ENCODE data around the gene ZBTB34.

The ZBTB34 gene

DNA sequence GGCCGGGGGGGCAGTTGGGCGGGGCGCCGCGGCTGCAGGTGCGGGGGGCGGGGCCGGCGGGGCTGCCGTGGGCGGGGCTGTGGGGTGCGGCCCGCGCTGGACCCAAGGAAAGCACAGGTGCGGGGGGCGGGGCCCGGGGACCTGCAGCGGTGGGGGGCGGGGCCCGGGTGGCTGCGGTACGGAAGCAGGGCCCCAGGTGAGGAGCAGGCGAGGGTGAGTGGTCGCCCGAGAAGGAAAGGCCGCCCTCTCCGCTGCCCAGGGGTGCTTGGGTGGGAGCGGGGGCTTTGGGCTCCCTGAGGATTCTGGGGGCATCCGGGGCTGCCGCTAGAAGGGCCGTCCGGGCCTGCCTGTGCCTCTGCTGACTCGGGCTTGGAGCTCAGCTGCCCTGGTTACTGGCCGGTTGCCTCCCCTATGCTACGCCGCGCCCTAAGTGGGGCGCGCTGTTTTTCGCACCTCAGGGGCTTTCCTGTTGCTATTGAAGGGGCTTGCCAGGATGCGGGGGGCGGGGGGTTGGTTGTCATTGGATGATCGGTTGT is 54.9 kb downstream of the ZBTB34 start:
- H3K27ac ChIP-seq (ENCODE audit: low read depth, low read length): peak overlapping the region; percentile 71

DNA sequence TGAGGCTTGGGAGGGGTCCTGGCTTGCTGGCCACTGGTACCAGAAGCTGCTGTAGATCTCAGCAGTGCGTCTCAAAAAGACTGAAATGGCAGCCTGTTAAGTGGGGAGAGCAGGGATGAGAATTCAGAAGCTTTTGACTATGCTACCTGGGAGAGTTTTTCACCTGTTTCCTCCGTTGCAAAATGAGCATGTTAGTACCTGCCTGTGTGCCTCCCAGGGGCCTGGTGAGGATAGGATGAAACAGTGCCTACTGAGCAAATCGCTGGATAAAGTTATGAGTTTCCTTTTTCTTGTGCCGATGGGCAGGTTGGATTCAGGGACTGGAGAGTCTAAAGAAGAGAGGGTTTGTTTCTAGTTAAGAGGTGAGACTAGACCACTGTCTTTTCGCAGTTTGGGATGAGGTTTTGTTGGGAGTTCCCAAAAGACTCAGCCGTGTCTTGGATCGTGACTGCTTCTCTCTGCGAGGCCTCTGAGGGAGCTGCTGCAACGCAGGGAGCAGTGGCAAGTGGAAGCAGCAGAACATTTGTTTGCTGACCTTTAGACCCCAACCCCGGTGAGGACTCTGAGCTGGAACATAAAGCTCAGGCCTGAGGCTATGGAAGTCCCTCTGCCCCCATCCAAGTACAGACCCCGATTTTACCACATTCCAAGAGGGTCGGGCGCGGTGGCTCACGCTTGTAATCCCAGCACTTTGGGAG is 55.6 kb downstream of the ZBTB34 start:
- H3K9me3 ChIP-seq (ENCODE audit: control insufficient read depth in 1 of 2, low read length in 2 of 2): no peaks in the 10 kb centered on the region
- H3K4me1 ChIP-seq (ENCODE audit: control insufficient read depth in 1 of 2, insufficient read depth in 2 of 2, low read length in 2 of 2): peaks cover 33 to 36% of the 10 kb centered on the region in 2 donors
- peak overlapping the region; percentile 71 for H3K27ac ChIP-seq (ENCODE audit: low read depth, low read length)
- H3K36me3 ChIP-seq (ENCODE audit: control insufficient read depth in 1 of 2, insufficient read depth in 2 of 2, low read length in 2 of 2): no peaks in the 10 kb centered on the region
- H3K9ac ChIP-seq (ENCODE audit: low read depth in 1 of 2, low read length in 2 of 2): peak overlapping the region; percentile 81 to 83
- no peaks in the 10 kb centered on the region for H3K27me3 ChIP-seq (ENCODE audit: control insufficient read depth in 1 of 2, insufficient read depth in 2 of 2, low read length in 2 of 2)
- peak overlapping the region; percentile 75 to 76 for H3K4me3 ChIP-seq (ENCODE audit: low read depth in 1 of 2, low read length in 2 of 2)

More for the DNA sequence above, 54.9 kb downstream of the ZBTB34 start:
- Histone ChIP-seq H3K9me3 (ENCODE audit: control insufficient read depth in 1 of 2, low read length in 2 of 2) (no peaks in the 10 kb centered on the region), H3K36me3 (ENCODE audit: control insufficient read depth in 1 of 2, insufficient read depth in 2 of 2, low read length in 2 of 2) (no peaks in the 10 kb centered on the region), H3K4me1 (ENCODE audit: control insufficient read depth in 1 of 2, insufficient read depth in 2 of 2, low read length in 2 of 2) (peaks cover 29 to 33% of the 10 kb centered on the region in 2 donors), H3K9ac (ENCODE audit: low read depth in 1 of 2, low read length in 2 of 2) (peak overlapping the region; percentile 81 to 83), H3K27me3 (ENCODE audit: control insufficient read depth in 1 of 2, insufficient read depth in 2 of 2, low read length in 2 of 2) (no peaks in the 10 kb centered on the region), H3K4me3 (ENCODE audit: low read depth in 1 of 2, low read length in 2 of 2) (peak overlapping the region; percentile 75 to 76)

DNA sequence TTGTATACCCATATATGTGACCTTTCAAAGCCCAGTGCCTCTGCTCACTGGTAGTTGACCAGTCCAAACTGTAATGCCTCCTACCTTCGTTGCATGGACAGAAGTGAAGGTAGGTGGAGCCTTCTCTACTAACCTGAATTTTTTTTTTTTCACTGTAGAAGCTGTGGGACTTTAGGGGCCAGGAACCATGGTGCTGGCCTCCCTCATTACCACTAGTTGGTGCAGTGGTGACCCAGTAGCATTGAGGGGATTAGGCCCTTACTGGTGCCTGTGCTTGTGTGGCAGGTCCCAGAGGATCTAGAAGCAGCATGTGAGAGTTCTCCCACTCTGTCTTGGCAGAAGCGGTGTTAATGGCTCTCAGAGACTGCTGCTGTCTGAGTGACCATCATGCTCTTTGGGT is 56.5 kb downstream of the ZBTB34 start:
- peak overlapping the region; percentile 48 to 76 for H3K4me3 ChIP-seq (ENCODE audit: low read depth in 1 of 2, low read length in 2 of 2)
- H3K4me1 ChIP-seq (ENCODE audit: control insufficient read depth in 1 of 2, insufficient read depth in 2 of 2, low read length in 2 of 2): peaks cover 33 to 36% of the 10 kb centered on the region in 2 donors
- no peaks in the 10 kb centered on the region for H3K27me3 ChIP-seq (ENCODE audit: control insufficient read depth in 1 of 2, insufficient read depth in 2 of 2, low read length in 2 of 2)
- no peak overlapping the region for H3K27ac ChIP-seq (ENCODE audit: low read depth, low read length)
- H3K36me3 ChIP-seq (ENCODE audit: control insufficient read depth in 1 of 2, insufficient read depth in 2 of 2, low read length in 2 of 2): no peaks in the 10 kb centered on the region
- H3K9ac ChIP-seq (ENCODE audit: low read depth in 1 of 2, low read length in 2 of 2): peak overlapping the region in 1 of 2 donors; percentile 81
- no peaks in the 10 kb centered on the region for H3K9me3 ChIP-seq (ENCODE audit: control insufficient read depth in 1 of 2, low read length in 2 of 2)

DNA sequence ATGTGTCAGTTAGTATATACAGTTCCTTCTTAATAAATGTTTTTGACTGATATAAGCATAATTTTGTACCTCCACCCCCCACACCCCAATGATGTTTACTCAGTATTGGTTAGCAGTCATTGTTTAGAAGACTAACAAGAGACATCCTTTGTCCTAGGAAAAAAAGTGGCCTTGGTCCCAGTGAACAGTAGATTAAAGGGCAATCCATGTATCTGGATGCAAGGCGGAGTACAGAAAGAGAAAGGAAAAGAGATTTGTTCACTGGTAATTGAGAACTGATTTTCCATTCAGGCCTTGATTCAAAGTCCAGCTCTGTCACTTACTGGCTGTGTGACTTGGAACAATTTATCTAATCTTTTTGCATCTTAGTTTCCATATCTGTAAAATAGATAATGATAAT is 58.8 kb downstream of the ZBTB34 start:
- peaks cover 33 to 45% of the 10 kb centered on the region in 2 donors for H3K4me1 ChIP-seq (ENCODE audit: control insufficient read depth in 1 of 2, insufficient read depth in 2 of 2, low read length in 2 of 2)
- no peak overlapping the region for H3K4me3 ChIP-seq (ENCODE audit: low read depth in 1 of 2, low read length in 2 of 2)
- no peak overlapping the region for H3K27ac ChIP-seq (ENCODE audit: low read depth, low read length)
- H3K36me3 ChIP-seq (ENCODE audit: control insufficient read depth in 1 of 2, insufficient read depth in 2 of 2, low read length in 2 of 2): no peaks in the 10 kb centered on the region
- H3K27me3 ChIP-seq (ENCODE audit: control insufficient read depth in 1 of 2, insufficient read depth in 2 of 2, low read length in 2 of 2): no peaks in the 10 kb centered on the region
- no peaks in the 10 kb centered on the region for H3K9me3 ChIP-seq (ENCODE audit: control insufficient read depth in 1 of 2, low read length in 2 of 2)
- no peak overlapping the region for H3K9ac ChIP-seq (ENCODE audit: low read depth in 1 of 2, low read length in 2 of 2)

DNA sequence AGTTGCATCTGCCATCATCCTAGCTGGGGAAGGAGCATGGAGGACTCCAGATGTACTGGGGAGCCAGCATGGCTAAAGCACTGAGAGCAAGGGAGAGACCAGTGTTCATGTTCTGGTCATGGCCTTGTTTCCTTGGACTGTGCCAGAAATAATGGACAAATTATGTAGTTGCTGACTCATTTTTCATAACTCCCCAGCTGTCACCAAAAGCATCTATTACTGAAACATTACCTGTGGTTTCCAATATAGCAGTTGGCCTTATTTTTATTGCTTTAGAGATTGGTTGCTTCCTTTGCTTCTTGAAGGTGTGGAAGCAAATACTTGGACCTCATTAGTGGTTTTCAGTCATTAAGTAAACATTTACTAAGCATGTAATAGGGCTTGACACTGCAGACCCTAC is 65.4 kb downstream of the ZBTB34 start:
- no peaks in the 10 kb centered on the region for H3K27me3 ChIP-seq (ENCODE audit: control insufficient read depth in 1 of 2, insufficient read depth in 2 of 2, low read length in 2 of 2)
- no peak overlapping the region for H3K27ac ChIP-seq (ENCODE audit: low read depth, low read length)
- no peak overlapping the region for H3K9ac ChIP-seq (ENCODE audit: low read depth in 1 of 2, low read length in 2 of 2)
- no peaks in the 10 kb centered on the region for H3K9me3 ChIP-seq (ENCODE audit: control insufficient read depth in 1 of 2, low read length in 2 of 2)
- H3K4me3 ChIP-seq (ENCODE audit: low read depth in 1 of 2, low read length in 2 of 2): no peak overlapping the region
- peaks cover 0 to 1% of the 10 kb centered on the region in 2 donors for H3K36me3 ChIP-seq (ENCODE audit: control insufficient read depth in 1 of 2, insufficient read depth in 2 of 2, low read length in 2 of 2)
- H3K4me1 ChIP-seq (ENCODE audit: control insufficient read depth in 1 of 2, insufficient read depth in 2 of 2, low read length in 2 of 2): peaks cover 0 to 20% of the 10 kb centered on the region in 2 donors

DNA sequence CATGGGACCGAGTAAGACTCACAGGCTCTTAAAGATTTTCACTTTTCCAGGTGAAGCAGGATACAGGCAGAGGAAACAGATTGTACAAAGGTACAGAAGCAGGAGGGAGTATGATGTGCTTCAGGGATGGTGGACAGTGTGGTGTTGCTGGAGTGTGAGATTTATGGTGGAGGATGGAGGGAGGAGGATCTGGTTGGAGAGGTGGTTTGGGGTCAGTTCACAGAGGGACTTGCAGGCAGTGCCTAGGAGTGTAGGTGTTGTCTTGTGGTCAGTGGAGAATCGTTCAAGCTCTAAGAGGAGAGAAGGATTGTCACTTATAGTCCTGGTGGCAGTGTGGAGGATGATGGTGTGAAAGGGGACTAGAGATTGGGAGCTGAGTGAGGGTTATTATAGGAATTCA is 65.9 kb downstream of the ZBTB34 start:
- H3K9me3 ChIP-seq (ENCODE audit: control insufficient read depth in 1 of 2, low read length in 2 of 2): no peaks in the 10 kb centered on the region
- no peak overlapping the region for H3K27ac ChIP-seq (ENCODE audit: low read depth, low read length)
- H3K36me3 ChIP-seq (ENCODE audit: control insufficient read depth in 1 of 2, insufficient read depth in 2 of 2, low read length in 2 of 2): peaks cover 0 to 5% of the 10 kb centered on the region in 2 donors
- H3K27me3 ChIP-seq (ENCODE audit: control insufficient read depth in 1 of 2, insufficient read depth in 2 of 2, low read length in 2 of 2): no peaks in the 10 kb centered on the region
- no peak overlapping the region for H3K9ac ChIP-seq (ENCODE audit: low read depth in 1 of 2, low read length in 2 of 2)
- H3K4me3 ChIP-seq (ENCODE audit: low read depth in 1 of 2, low read length in 2 of 2): no peak overlapping the region
- H3K4me1 ChIP-seq (ENCODE audit: control insufficient read depth in 1 of 2, insufficient read depth in 2 of 2, low read length in 2 of 2): peaks cover 0 to 19% of the 10 kb centered on the region in 2 donors

DNA sequence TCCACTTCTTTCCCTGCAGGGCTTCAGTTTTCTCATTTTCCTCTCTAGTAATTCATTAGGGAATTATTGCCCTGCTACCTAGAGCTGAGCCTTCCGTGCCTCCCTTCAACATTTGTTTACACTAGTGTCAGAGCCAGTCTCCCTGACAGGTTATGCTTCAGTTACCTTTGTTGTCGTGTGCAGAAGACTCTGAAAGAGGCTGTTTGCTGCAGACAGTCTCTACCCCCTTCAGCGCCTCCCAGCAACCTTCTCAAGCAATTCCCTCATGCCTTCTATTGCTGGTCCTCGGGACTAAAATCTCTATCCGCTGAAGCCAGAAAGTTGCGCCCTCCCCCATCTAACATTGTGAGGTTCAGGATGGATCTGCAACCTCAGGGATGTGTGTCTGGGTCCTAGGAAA is 67.0 kb downstream of the ZBTB34 start:
- H3K36me3 ChIP-seq (ENCODE audit: control insufficient read depth in 1 of 2, insufficient read depth in 2 of 2, low read length in 2 of 2): peaks cover 0 to 5% of the 10 kb centered on the region in 2 donors
- H3K4me3 ChIP-seq (ENCODE audit: low read depth in 1 of 2, low read length in 2 of 2): no peak overlapping the region
- H3K27ac ChIP-seq (ENCODE audit: low read depth, low read length): no peak overlapping the region
- no peak overlapping the region for H3K9ac ChIP-seq (ENCODE audit: low read depth in 1 of 2, low read length in 2 of 2)
- H3K9me3 ChIP-seq (ENCODE audit: control insufficient read depth in 1 of 2, low read length in 2 of 2): no peaks in the 10 kb centered on the region
- peaks cover 0 to 18% of the 10 kb centered on the region in 2 donors for H3K4me1 ChIP-seq (ENCODE audit: control insufficient read depth in 1 of 2, insufficient read depth in 2 of 2, low read length in 2 of 2)
- H3K27me3 ChIP-seq (ENCODE audit: control insufficient read depth in 1 of 2, insufficient read depth in 2 of 2, low read length in 2 of 2): no peaks in the 10 kb centered on the region

DNA sequence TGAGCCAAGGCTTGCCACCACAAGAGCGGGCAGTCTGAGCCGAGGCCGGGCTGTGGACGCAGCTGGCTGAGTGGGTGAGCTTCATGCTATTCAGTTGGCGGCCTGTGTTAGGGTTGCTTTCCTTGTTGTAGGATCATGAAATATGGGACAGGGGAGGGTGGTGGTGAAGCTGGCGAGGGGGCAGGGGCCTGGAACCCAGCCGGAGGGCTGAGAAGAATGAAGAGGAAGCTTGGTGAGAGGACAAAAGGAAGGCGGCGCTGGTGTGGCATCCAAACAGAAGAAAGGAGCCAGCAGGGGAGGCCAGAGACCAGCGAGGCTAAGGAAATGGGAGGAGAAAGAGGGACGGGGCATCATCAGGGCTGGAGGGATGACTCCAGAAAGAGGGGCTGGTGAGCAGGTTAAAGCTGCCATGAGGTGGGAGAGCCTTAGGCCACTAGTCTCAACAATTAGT is 72.5 kb downstream of the ZBTB34 start:
- H3K27ac ChIP-seq (ENCODE audit: low read depth, low read length): no peak overlapping the region
- no peak overlapping the region for H3K4me3 ChIP-seq (ENCODE audit: low read depth in 1 of 2, low read length in 2 of 2)
- peaks cover 0 to 9% of the 10 kb centered on the region in 2 donors for H3K36me3 ChIP-seq (ENCODE audit: control insufficient read depth in 1 of 2, insufficient read depth in 2 of 2, low read length in 2 of 2)
- H3K27me3 ChIP-seq (ENCODE audit: control insufficient read depth in 1 of 2, insufficient read depth in 2 of 2, low read length in 2 of 2): no peaks in the 10 kb centered on the region
- no peaks in the 10 kb centered on the region for H3K4me1 ChIP-seq (ENCODE audit: control insufficient read depth in 1 of 2, insufficient read depth in 2 of 2, low read length in 2 of 2)
- no peaks in the 10 kb centered on the region for H3K9me3 ChIP-seq (ENCODE audit: control insufficient read depth in 1 of 2, low read length in 2 of 2)
- no peak overlapping the region for H3K9ac ChIP-seq (ENCODE audit: low read depth in 1 of 2, low read length in 2 of 2)

DNA sequence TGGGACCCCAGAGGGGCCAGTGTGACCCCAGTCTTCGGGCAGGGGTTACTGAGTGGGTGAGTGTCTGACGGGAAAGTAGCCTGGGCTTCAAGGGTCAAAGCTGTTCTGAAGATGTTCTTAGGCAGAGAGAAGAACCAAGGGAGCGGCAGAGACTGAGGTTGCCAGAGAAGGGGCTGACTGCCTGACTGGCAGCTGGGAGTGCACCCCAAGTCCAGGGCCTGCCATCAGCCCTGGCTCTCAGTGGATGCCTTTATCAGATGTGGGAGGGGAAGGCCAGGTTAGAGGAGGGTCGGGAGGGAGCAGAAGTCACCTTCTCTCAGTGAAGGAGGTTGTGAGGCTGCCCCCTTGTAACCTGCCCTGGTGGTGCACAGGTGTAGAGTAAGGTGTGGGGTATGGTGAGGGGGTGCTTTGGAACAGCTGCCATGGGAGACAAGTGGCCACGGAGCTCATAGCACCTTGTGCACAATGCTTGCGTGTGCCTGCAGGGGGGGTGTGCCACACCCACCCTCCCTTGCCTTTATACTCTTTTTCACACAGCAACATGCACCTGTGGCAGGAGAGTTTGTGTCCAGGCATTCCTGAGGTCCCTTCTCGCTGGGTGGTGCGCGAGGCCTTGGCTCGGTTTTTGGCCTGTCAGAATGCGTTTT is 73.0 kb downstream of the ZBTB34 start:
- Histone ChIP-seq H3K27me3 (ENCODE audit: control insufficient read depth in 1 of 2, insufficient read depth in 2 of 2, low read length in 2 of 2) (no peaks in the 10 kb centered on the region), H3K4me3 (ENCODE audit: low read depth in 1 of 2, low read length in 2 of 2) (no peak overlapping the region), H3K27ac (ENCODE audit: low read depth, low read length) (no peak overlapping the region), H3K9me3 (ENCODE audit: control insufficient read depth in 1 of 2, low read length in 2 of 2) (no peaks in the 10 kb centered on the region), H3K36me3 (ENCODE audit: control insufficient read depth in 1 of 2, insufficient read depth in 2 of 2, low read length in 2 of 2) (peaks cover 0 to 9% of the 10 kb centered on the region in 2 donors), H3K9ac (ENCODE audit: low read depth in 1 of 2, low read length in 2 of 2) (no peak overlapping the region), H3K4me1 (ENCODE audit: control insufficient read depth in 1 of 2, insufficient read depth in 2 of 2, low read length in 2 of 2) (peaks cover 0 to 3% of the 10 kb centered on the region in 2 donors)

DNA sequence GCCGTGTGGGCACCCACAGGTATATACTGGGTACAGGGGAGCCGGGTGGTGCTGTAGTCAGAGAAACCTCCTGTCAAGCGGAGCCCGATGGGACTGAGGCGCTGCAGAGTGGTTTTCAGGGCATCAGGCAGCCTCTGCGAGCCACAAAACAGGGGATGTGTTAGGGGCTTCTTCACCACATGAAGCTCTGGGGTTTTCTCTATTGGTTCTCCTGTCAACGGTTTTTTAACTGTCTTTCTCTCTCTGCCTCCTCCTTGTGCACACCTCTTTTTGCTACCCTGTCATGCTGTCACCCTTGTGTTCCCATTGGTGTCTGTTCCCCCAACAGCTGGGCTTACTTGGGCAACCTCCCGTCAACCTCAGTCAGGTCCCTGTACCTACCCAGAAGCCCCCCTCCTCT is 74.0 kb downstream of the ZBTB34 start:
- no peak overlapping the region for H3K27ac ChIP-seq (ENCODE audit: low read depth, low read length)

More for the DNA sequence above, 74.0 kb downstream of the ZBTB34 start:
- H3K4me1 ChIP-seq (ENCODE audit: control insufficient read depth in 1 of 2, insufficient read depth in 2 of 2, low read length in 2 of 2): peaks cover 9 to 13% of the 10 kb centered on the region in 2 donors
- no peak overlapping the region for H3K9ac ChIP-seq (ENCODE audit: low read depth in 1 of 2, low read length in 2 of 2)
- no peaks in the 10 kb centered on the region for H3K27me3 ChIP-seq (ENCODE audit: control insufficient read depth in 1 of 2, insufficient read depth in 2 of 2, low read length in 2 of 2)
- no peaks in the 10 kb centered on the region for H3K9me3 ChIP-seq (ENCODE audit: control insufficient read depth in 1 of 2, low read length in 2 of 2)
- no peak overlapping the region for H3K4me3 ChIP-seq (ENCODE audit: low read depth in 1 of 2, low read length in 2 of 2)
- peaks cover 0 to 9% of the 10 kb centered on the region in 2 donors for H3K36me3 ChIP-seq (ENCODE audit: control insufficient read depth in 1 of 2, insufficient read depth in 2 of 2, low read length in 2 of 2)
